Spinal cord (tissue), 10 donors: ENCODE measurements around the gene ACOT7. TPM values are rescaled to one million over a fixed set of nuclear protein-coding genes. Genes with fewer than 3 reads are reported as not detected.
A peak's percentile ranks its signal among the peaks of the same experiment; 100 is the strongest.

Source experiments
- DNase-seq, 6 donors: peaks; one replicate each; pipeline versions ENCODE4 v3.0.0 to v3.0.0-alpha.2; 2013 to 2015; ENCODE audit warnings: low spot score in 6 of 6, low read depth in 4 of 6
- H3K27ac ChIP-seq: one replicate; pipeline ENCODE4 v1.5.1; 2013; ENCODE audit warnings: low read depth, low read length, control low read depth
- H3K27me3 ChIP-seq: one replicate; pipeline ENCODE4 v1.6.1; 2013; ENCODE audit warnings: low read length; ENCODE audit not compliant: control insufficient read depth, insufficient read depth
- H3K36me3 ChIP-seq: one replicate; pipeline ENCODE4 v1.6.1; 2013; ENCODE audit warnings: low read length; ENCODE audit not compliant: control insufficient read depth, insufficient read depth
- H3K4me1 ChIP-seq: one replicate; pipeline ENCODE4 v1.6.1; 2013; ENCODE audit warnings: low read length; ENCODE audit not compliant: control insufficient read depth, insufficient read depth
- H3K4me3 ChIP-seq: one replicate; pipeline ENCODE4 v1.5.1; 2013; ENCODE audit warnings: low read depth, low read length, control low read depth
- H3K9me3 ChIP-seq: one replicate; pipeline ENCODE4 v1.6.1; 2013; ENCODE audit warnings: low read length; ENCODE audit not compliant: control insufficient read depth, insufficient read depth
- WGBS: methylation state at CpG from one replicate; pipeline ENCODE4 v1.1.5; 2013; ENCODE audit warnings: missing lambda C conversion rate; ENCODE audit not compliant: insufficient coverage; 5-methylcytosine and 5-hydroxymethylcytosine counted together
- polyA plus RNA-seq, 2 donors: library from polyadenylated mRNA; unstranded; fragments of 120-200 nt; gene quantifications; one replicate each; pipeline ENCODE4 v1.2.1, GENCODE V29; 2013; ENCODE audit not compliant: insufficient read length in 2 of 2
- total RNA-seq, 2 donors: library from RNA; depleted of rRNA in 1 of 2; stranded (reverse); fragments of 120-200 nt in 1 of 2; fragments of >200 nt in 1 of 2; gene quantifications; one replicate each; pipeline versions ENCODE4 v1.2.3 to v1.2.4, GENCODE V29; 2013 to 2014
- donor health status: healthy.

ACOT7 gene
- total and polyA plus RNA-seq, 4 donors = 31.8 to 198 (median 128) TPM

- Histone ChIP-seq H3K27me3 (no peaks in the 10 kb centered on the region), H3K4me3 (peak overlapping the region; percentile 38), H3K4me1 (peaks cover 80% of the 10 kb centered on the region), H3K36me3 (peaks cover 38% of the 10 kb centered on the region), H3K9me3 (no peaks in the 10 kb centered on the region), H3K27ac (peak overlapping the region; percentile 64)
- peak in 2 of 6 donors; percentile 72 to 78 for DNase-seq
- 23% methylated on average over 13 of the region's 15 CpGs for WGBS
These were observed 132.0 kb downstream of the ACOT7 start for GRCh38 chr1:6261615-6261995.

GRCh38 chr1:6260961-6261614 lies 132.5 kb downstream of the ACOT7 start, which contains the start of gene GPR153:
Gene GPR153 (minus strand): TSS chr1:6261098. CDS start chr1:6254905, 6,193 bp downstream.
- peak in 2 of 6 donors; percentile 80 to 82 for DNase-seq
- Histone ChIP-seq H3K4me3 (peak within 1 kb of the TSS; percentile 46), H3K36me3 (peaks cover 34% of the 10 kb centered on the region), H3K9me3 (no peaks in the 10 kb centered on the region), H3K27me3 (no peaks in the 10 kb centered on the region), H3K27ac (peak within 1 kb of the TSS; percentile 64), H3K4me1 (peaks cover 74% of the 10 kb centered on the region)
- under 1% methylated on average over 78 of the region's 78 CpGs for WGBS

- Histone ChIP-seq H3K27me3 (no peaks in the 10 kb centered on the region), H3K9me3 (no peaks in the 10 kb centered on the region), H3K4me3 (peak overlapping the region; percentile 46), H3K27ac (peak overlapping the region; percentile 47), H3K4me1 (peaks cover 74% of the 10 kb centered on the region), H3K36me3 (peaks cover 34% of the 10 kb centered on the region)
- WGBS = under 1% methylated on average over 61 of the region's 61 CpGs
- peak in 2 of 6 donors; percentile 49 to 76 for DNase-seq
These were observed 133.1 kb downstream of the ACOT7 start for GRCh38 chr1:6260433-6260934.

- H3K27ac ChIP-seq = no peak overlapping the region
- DNase-seq = peak in 2 of 6 donors; percentile 90 to 91
- H3K4me3 ChIP-seq = peak overlapping the region; percentile 46
- WGBS = 12% methylated on average over 34 of the region's 46 CpGs
- no peaks in the 10 kb centered on the region for H3K9me3 ChIP-seq
- peaks cover 31% of the 10 kb centered on the region for H3K36me3 ChIP-seq
- peaks cover 67% of the 10 kb centered on the region for H3K4me1 ChIP-seq
- no peaks in the 10 kb centered on the region for H3K27me3 ChIP-seq
These were observed 133.8 kb downstream of the ACOT7 start for GRCh38 chr1:6259491-6260362.

- no peak overlapping the region for H3K4me3 ChIP-seq
- no peaks in the 10 kb centered on the region for H3K27me3 ChIP-seq
- DNase-seq = no peak
- 78% methylated on average over 5 of the region's 10 CpGs for WGBS
- H3K4me1 ChIP-seq = peaks cover 57% of the 10 kb centered on the region
- no peak overlapping the region for H3K27ac ChIP-seq
- H3K36me3 ChIP-seq = peaks cover 31% of the 10 kb centered on the region
- H3K9me3 ChIP-seq = no peaks in the 10 kb centered on the region
These were observed 134.9 kb downstream of the ACOT7 start for GRCh38 chr1:6258675-6259074.

- no peak for DNase-seq
- no peaks in the 10 kb centered on the region for H3K9me3 ChIP-seq
- H3K27me3 ChIP-seq = no peaks in the 10 kb centered on the region
- H3K4me1 ChIP-seq = peaks cover 46% of the 10 kb centered on the region
- no peak overlapping the region for H3K27ac ChIP-seq
- H3K36me3 ChIP-seq = peaks cover 31% of the 10 kb centered on the region
- 84% methylated on average over 7 of the region's 8 CpGs for WGBS
- no peak overlapping the region for H3K4me3 ChIP-seq
These were observed 136.0 kb downstream of the ACOT7 start for GRCh38 chr1:6257541-6258069.

- Histone ChIP-seq H3K27me3 (peaks cover 6% of the 10 kb centered on the region), H3K9me3 (no peaks in the 10 kb centered on the region), H3K36me3 (peaks cover 38% of the 10 kb centered on the region), H3K4me1 (peaks cover 36% of the 10 kb centered on the region), H3K27ac (no peak overlapping the region), H3K4me3 (no peak overlapping the region)
- no peak for DNase-seq
- WGBS = 87% methylated on average over 12 of the region's 13 CpGs
These were observed 136.9 kb downstream of the ACOT7 start for GRCh38 chr1:6256645-6257044.

GRCh38 chr1:6254691-6255090 lies 138.9 kb downstream of the ACOT7 start:
- no peak for DNase-seq
- Histone ChIP-seq H3K9me3 (no peaks in the 10 kb centered on the region), H3K36me3 (peaks cover 53% of the 10 kb centered on the region), H3K27ac (no peak overlapping the region), H3K4me3 (no peak overlapping the region), H3K27me3 (peaks cover 22% of the 10 kb centered on the region), H3K4me1 (peaks cover 30% of the 10 kb centered on the region)
- WGBS = 87% methylated on average over 13 of the region's 16 CpGs

- WGBS = 94% methylated on average over 9 of the region's 9 CpGs
- DNase-seq = no peak
- H3K4me1 ChIP-seq = peaks cover 29% of the 10 kb centered on the region
- H3K9me3 ChIP-seq = no peaks in the 10 kb centered on the region
- H3K4me3 ChIP-seq = no peak overlapping the region
- H3K27me3 ChIP-seq = peaks cover 26% of the 10 kb centered on the region
- H3K27ac ChIP-seq = no peak overlapping the region
- H3K36me3 ChIP-seq = peaks cover 59% of the 10 kb centered on the region
These were observed 140.2 kb downstream of the ACOT7 start for GRCh38 chr1:6253380-6253779.
